Suppressor macrophage treated with lipopolysaccharide for 1 hour (primary cell): ENCODE measurements around the gene SNRPD3.
"Not testable (repeated sequence)": the region's sequence is repeated elsewhere in the genome, so short reads cannot be mapped to it uniquely, and the experiment has no call there.

Source experiments
- DNase-seq, 3 donors: peaks; one replicate each; pipeline ENCODE4 v3.0.0-alpha.2; 2020 to 2022

Gene SNRPD3

GRCh38 chr22:24592851-24593558 is 37.2 kb downstream of the SNRPD3 start, which contains the start of gene LRRC75B:
Gene LRRC75B, minus strand, starts transcription at chr22:24593073. Its CDS starts 34 bp downstream, at chr22:24593039.
- peak; percentile 78 to 91 (median 83) for DNase-seq

- not testable (repeated sequence) for DNase-seq
These were observed 37.7 kb downstream of the SNRPD3 start for GRCh38 chr22:24593559-24593835.

GRCh38 chr22:24593836-24594568 is 38.2 kb downstream of the SNRPD3 start:
- DNase-seq = no peak

GRCh38 chr22:24594569-24595120 is 38.8 kb downstream of the SNRPD3 start:
- no peak for DNase-seq

DNA sequence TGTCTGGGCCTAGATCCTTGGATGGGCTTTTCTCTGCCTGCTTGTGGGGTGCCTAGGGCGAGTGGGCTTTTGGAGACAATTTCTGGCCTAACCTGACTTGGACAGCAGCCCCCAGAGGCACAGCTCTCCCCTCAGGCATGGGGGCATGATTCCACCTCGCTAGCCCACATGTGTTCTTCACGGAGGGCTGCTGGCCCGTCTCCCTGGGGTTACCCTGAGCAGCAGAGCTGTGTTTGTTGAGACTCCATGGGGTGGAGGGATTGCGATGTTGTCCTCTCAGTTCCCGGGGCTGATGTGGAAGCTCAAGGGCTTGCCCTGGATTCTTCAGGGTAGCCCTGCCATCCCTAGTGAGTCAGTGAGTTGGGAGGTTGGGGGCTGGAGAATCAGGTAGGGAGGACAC is 39.4 kb downstream of the SNRPD3 start:
- DNase-seq = no peak

- DNase-seq = no peak
These were observed 40.1 kb downstream of the SNRPD3 start for GRCh38 chr22:24595863-24596262.

- DNase-seq = not testable (repeated sequence)
These were observed 41.3 kb downstream of the SNRPD3 start for GRCh38 chr22:24597076-24597475.

- DNase-seq = no peak
These were observed 43.7 kb downstream of the SNRPD3 start for GRCh38 chr22:24599514-24599913.

- DNase-seq = not testable (repeated sequence)
These were observed 44.3 kb downstream of the SNRPD3 start for GRCh38 chr22:24599958-24600715.

DNA sequence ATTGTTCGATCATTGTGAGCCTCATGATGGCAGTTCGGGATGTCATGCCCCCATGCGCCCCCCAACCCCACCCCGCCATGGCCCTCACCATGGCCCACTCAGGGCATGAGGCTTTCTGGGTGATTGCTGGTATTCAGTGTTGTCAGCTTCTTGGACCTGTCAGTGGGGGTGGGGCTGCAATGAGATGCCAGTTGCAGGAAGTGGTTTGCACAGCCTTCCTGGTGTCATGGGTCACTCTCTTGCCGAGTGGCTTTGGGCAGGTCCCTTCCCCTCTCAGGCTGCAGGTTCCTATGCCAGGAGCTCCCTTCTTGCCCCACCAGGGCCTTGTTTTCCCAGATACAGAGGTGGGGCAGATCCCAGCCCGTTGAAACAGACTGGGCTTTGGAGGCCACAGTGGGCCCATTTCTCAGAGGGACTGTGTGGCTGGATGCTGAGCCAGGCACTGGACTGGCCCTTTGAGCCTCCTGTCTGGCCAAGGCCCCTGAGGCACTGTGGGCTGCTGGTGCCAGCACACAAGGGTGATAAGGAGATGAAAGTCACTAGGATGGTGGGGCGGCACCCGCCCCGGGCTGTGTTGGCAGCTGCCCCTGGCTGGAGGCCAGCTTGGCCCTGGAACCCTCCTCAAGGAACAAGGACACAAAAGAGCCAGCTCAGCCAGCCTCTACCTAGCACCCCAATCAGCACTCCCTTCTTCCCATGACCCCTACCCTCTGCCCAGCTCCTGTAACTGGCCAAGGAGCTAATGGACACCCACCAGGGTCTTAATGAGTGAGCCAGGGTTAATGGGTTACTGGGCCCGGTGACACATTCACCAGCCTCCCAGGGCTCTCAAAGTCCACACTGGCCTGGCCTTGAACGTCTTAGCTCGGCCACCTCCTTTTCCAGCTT is 45.7 kb downstream of the SNRPD3 start:
- peak in 1 of 3 donors; percentile 8 for DNase-seq

- DNase-seq = not testable (repeated sequence)
These were observed 46.4 kb downstream of the SNRPD3 start for GRCh38 chr22:24602105-24602749.

GRCh38 chr22:24602847-24603769 is 47.3 kb downstream of the SNRPD3 start, which contains the start of gene GGT1:
Gene GGT1, plus strand, starts transcription at chr22:24603193. Its CDS starts 7,889 bp downstream, at chr22:24611082.
- DNase-seq = peak in 1 of 3 donors; percentile 18

GRCh38 chr22:24603770-24604629 is 48.2 kb downstream of the SNRPD3 start:
- peak in 1 of 3 donors; percentile 6 for DNase-seq

DNA sequence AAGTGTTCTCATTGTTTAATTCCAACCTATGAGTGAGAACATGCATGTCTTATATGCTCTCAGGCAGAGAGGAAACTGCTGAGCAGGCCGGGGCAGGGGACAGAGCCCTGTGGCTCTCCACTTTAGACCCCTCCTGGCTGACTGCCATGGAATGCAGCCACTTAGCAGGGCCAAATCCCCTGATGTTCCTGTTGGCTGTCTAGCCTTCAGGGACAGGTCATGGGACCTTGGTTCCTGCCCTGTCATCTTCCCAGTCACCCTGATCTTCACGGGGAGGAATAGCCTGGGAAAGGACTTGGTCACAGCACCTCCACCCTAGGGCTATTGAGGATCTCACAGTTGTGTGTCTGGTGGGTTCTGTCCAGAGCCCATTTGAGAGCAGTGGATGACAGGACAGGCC is 50.5 kb downstream of the SNRPD3 start:
- DNase-seq = not testable (repeated sequence)

DNA sequence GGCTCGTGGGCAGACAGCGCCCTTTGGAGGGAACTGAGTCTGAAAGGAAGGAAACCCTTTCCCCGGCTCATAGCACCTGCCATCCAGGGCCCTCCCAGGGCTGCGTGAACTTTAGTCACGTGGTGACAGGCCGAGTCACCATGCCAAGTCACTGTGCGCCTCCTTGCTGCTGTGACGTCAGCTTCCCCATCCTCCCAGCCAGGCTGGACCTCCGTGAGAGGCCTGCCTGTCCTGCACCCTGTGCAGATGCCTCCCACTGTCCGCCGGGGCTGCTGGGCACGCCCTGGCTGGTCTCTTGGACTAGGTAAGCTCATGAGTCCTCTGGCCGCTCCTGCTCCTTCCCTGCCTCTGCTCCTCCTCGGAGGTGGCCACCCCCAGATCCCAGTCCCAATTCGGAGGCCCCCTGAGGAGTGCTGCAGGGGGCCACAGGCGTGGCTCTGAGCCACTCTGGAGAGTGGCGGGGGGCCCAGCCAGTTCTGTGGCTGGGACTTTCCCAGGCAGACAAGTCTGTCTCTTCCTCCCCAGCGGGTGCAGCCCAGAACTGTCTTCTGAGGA is 51.7 kb downstream of the SNRPD3 start:
- peak; percentile 81 to 85 (median 85) for DNase-seq

GRCh38 chr22:24608327-24608726 is 52.5 kb downstream of the SNRPD3 start:
- DNase-seq = not testable (repeated sequence)

- not testable (repeated sequence) for DNase-seq
These were observed 54.1 kb downstream of the SNRPD3 start for GRCh38 chr22:24609888-24610287.

- not testable (repeated sequence) for DNase-seq
These were observed 59.0 kb downstream of the SNRPD3 start for GRCh38 chr22:24614794-24615193.

DNA sequence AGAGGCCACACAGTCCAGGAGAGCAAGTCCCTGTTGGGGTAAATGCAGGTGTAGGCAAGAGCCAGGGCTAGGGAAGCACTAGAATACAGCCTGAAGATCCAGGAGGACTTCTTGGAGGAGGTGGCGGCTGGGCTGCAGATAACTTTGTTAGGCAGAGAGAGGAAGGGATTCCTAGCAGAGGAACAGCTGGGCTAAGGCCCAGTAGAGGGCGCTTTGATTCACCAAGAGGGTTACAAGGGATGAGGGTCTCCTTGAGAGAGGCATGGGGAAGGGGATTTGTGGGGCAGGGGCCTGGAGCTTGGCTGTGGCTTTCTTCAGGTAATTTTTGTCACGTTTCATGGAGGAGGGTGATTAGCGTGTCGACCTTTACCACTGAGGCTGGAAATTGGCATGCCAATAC is 65.4 kb downstream of the SNRPD3 start:
- DNase-seq = not testable (repeated sequence)
